CD4-positive, alpha-beta T cell (primary cell): Measurements from ENCODE around the gene SPG21. TPM values are rescaled to one million over a fixed set of nuclear protein-coding genes. Genes with fewer than 3 reads are reported as not detected.

Experiments used
- ATAC-seq: fragments of 200-7000 bp; cut with Tn5 transposase; one replicate; pipeline ENCODE4 v1.10.0; 2022; ENCODE audit warnings: mild to moderate bottlenecking; ENCODE audit not compliant: poor library complexity
- CTCF ChIA-PET: fragments of 350-600 bp; sonication (Branson Sonifier 250); formaldehyde crosslinking; loops from one replicate; lab custom pipeline; 2021; ENCODE audit warnings: antibody characterized with exemption, inconsistent platforms; lab: Charles Lee
- POLR2A ChIA-PET: fragments of 350-600 bp; sonication (Branson Sonifier 250); formaldehyde crosslinking; loops from one replicate; lab custom pipeline; 2021; ENCODE audit warnings: antibody characterized with exemption, inconsistent platforms; lab: Charles Lee
- DNase-seq, 14 experiments: peaks; one replicate each; pipeline ENCODE4 v3.0.0-alpha.2; 2013 to 2020; ENCODE audit warnings: mixed read lengths in 2 of 14
- H3K27ac ChIP-seq, 2 donors: one replicate each; pipeline versions ENCODE4 v1.5.1 to v1.7.0; 2013; ENCODE audit warnings: low read length in 2 of 2, low read depth in 1 of 2, mild to moderate bottlenecking in 1 of 2
- H3K27me3 ChIP-seq, 2 experiments: 1 replicate in 1 of 2; 2 replicates in 1 of 2; pipeline versions ENCODE4 v1.6.1 to v1.7.0; 2013; ENCODE audit warnings: low read length in 2 of 2, control low read depth in 1 of 2, mild to moderate bottlenecking in 1 of 2, moderate library complexity in 1 of 2; ENCODE audit not compliant: insufficient read depth in 2 of 2, control insufficient read depth in 1 of 2
- H3K36me3 ChIP-seq: one replicate; pipeline ENCODE4 v1.6.1; 2013; ENCODE audit warnings: low read length, control low read depth; ENCODE audit not compliant: insufficient read depth
- H3K4me1 ChIP-seq: one replicate; pipeline ENCODE4 v1.6.1; 2013; ENCODE audit warnings: low read length, control low read depth; ENCODE audit not compliant: insufficient read depth
- H3K4me3 ChIP-seq: one replicate; pipeline ENCODE4 v1.5.1; 2013; ENCODE audit warnings: mild to moderate bottlenecking, low read length, moderate library complexity
- H3K9me3 ChIP-seq, 2 experiments: 1 replicate in 1 of 2; 2 replicates in 1 of 2; pipeline versions ENCODE4 v1.6.1 to v1.7.0; 2013; ENCODE audit warnings: low read length in 2 of 2, mild to moderate bottlenecking in 2 of 2, control low read depth in 1 of 2, moderate library complexity in 1 of 2; ENCODE audit not compliant: control insufficient read depth in 1 of 2, insufficient read depth in 1 of 2
- H3K27ac Mint-ChIP-seq: one replicate; pipeline ENCODE4 v1.8.0; 2020; ENCODE audit warnings: mixed read lengths
- H3K27me3 Mint-ChIP-seq: one replicate; pipeline ENCODE4 v1.8.0; 2021; ENCODE audit warnings: mixed read lengths
- H3K36me3 Mint-ChIP-seq: one replicate; pipeline ENCODE4 v1.8.0; 2021; ENCODE audit warnings: low read depth, mixed read lengths
- H3K4me1 Mint-ChIP-seq: one replicate; pipeline ENCODE4 v1.8.0; 2021; ENCODE audit warnings: low read depth, mixed read lengths
- H3K4me3 Mint-ChIP-seq: one replicate; pipeline ENCODE4 v1.8.0; 2020; ENCODE audit warnings: mild to moderate bottlenecking, mixed read lengths
- H3K9me3 Mint-ChIP-seq: one replicate; pipeline ENCODE4 v1.8.0; 2020; ENCODE audit warnings: mixed read lengths
- CTCF ChIP-seq: fragments of 200-600 bp; IDR thresholded peaks from one replicate; pipeline ENCODE4 v1.8.0; 2022; ENCODE audit warnings: antibody characterized with exemption, mild to moderate bottlenecking
- intact Hi-C, 2 experiments: fragments of 100-400 bp; cut with DNase I in 1 of 2; cut with micrococcal nuclease in 1 of 2; formaldehyde crosslinking; loops; one replicate each; pipeline versions ENCODE4 v1.15.1 to v1.9.0; 2023 to 2025; cut with DNase I, micrococcal nuclease
- polyA plus RNA-seq, 2 donors: library from polyadenylated mRNA; unstranded; fragments of 120-200 nt; gene quantifications; one replicate each; pipeline ENCODE4 v1.2.1, GENCODE V29; 2013
- total RNA-seq, 174 experiments: library from RNA in 2 of 174; stranded (reverse) in 2 of 174; gene quantifications; one replicate each; pipeline ENCODE4 v1.2.3 and lab custom pipeline; 2021 to 2026

Gene SPG21
- total RNA-seq (10 to 100 TPM; 29.4 to 32.7 TPM), total RNA-seq (lab: John Stamatoyannopoulos, UW) (23.4 to 91.2 (median 55.6) reads per million in 172 experiments)
- polyA plus RNA-seq (2013, experiment 1 of 2) = 61.6 TPM
- polyA plus RNA-seq (2013, experiment 2 of 2) = 59.8 TPM

- Histone ChIP-seq H3K4me1 (peaks cover 29% of the 10 kb centered on the region), H3K9me3 (no peaks in the 10 kb centered on the region), H3K27ac (peak within 1 kb of the TSS; percentile 63 to 66), H3K4me3 (peak within 1 kb of the TSS; percentile 97), H3K36me3 (peaks cover 4% of the 10 kb centered on the region), H3K27me3 (no peaks in the 10 kb centered on the region)
- ChIA-PET POLR2A (interaction anchor here (0.7 to 1.6 kb wide), 6 partner anchors 24 to 602 kb away, joined by 3 to 9 read pairs (median 3); partner anchors contain the start of genes RNU5B-1 and TRIP4), CTCF (interaction anchor here (0.6 to 2.4 kb wide), 2 partner anchors 149 to 154 kb away, joined by 3 to 9 read pairs; no protein-coding TSS in a partner anchor)
- H3K36me3 Mint-ChIP-seq = peaks cover 19% of the 10 kb centered on the region
- H3K4me1 Mint-ChIP-seq = peaks cover 53% of the 10 kb centered on the region
- H3K27ac Mint-ChIP-seq = peak within 1 kb of the TSS; percentile 87
- H3K9me3 Mint-ChIP-seq = no peaks in the 10 kb centered on the region
- DNase-seq (peak; percentile 71 to 96 (median 87)), ATAC-seq (peak; percentile 88)
- H3K4me3 Mint-ChIP-seq = peak within 1 kb of the TSS; percentile 91
- TF ChIP-seq CTCF = no peak
- H3K27me3 Mint-ChIP-seq = no peaks in the 10 kb centered on the region
- intact Hi-C loops = loop anchor here in 1 of 2 experiments (5.0 to 10.0 kb wide), 5 partner anchors 143 to 895 kb away; partner anchors contain the start of genes CIAO2A, PDCD7, PLEKHO2 and RNU5A-1
These were observed at the start of gene SPG21 for GRCh38 chr15:64989416-64990167. Gene SPG21, minus strand, starts transcription at chr15:64989914. Its CDS starts 6,345 bp downstream, at chr15:64983569.

- ATAC-seq = no peak
- Mint-ChIP-seq H3K27ac (no peak overlapping the region), H3K4me3 (no peak overlapping the region), H3K27me3 (peaks cover under 1% of the 10 kb centered on the region), H3K36me3 (no peaks in the 10 kb centered on the region), H3K4me1 (peaks cover 1% of the 10 kb centered on the region), H3K9me3 (no peaks in the 10 kb centered on the region)
- TF ChIP-seq CTCF = no peak
- Histone ChIP-seq H3K27ac (no peak overlapping the region), H3K9me3 (no peaks in the 10 kb centered on the region), H3K4me3 (no peak overlapping the region), H3K4me1 (no peaks in the 10 kb centered on the region), H3K36me3 (no peaks in the 10 kb centered on the region), H3K27me3 (no peaks in the 10 kb centered on the region)
- DNase-seq = no peak
- intact Hi-C loops = no loop called here
- CTCF ChIA-PET = interaction anchor here (0.5 kb wide), 1 partner anchor 268 kb away, joined by 3 read pairs; no protein-coding TSS in a partner anchor
- POLR2A ChIA-PET = no interaction called here
These were observed 49.1 kb upstream of the SPG21 start for GRCh38 chr15:65038836-65039235.

- peaks cover 5% of the 10 kb centered on the region for H3K4me1 Mint-ChIP-seq
- intact Hi-C loops = no loop called here
- no peak for DNase-seq
- H3K27ac ChIP-seq = no peak overlapping the region
- peaks cover under 1% of the 10 kb centered on the region for H3K4me1 ChIP-seq
- no peaks in the 10 kb centered on the region for H3K36me3 Mint-ChIP-seq
- H3K27ac Mint-ChIP-seq = no peak overlapping the region
- no peaks in the 10 kb centered on the region for H3K36me3 ChIP-seq
- H3K4me3 ChIP-seq = no peak overlapping the region
- peaks cover 5% of the 10 kb centered on the region for H3K27me3 Mint-ChIP-seq
- ATAC-seq = no peak
- no peaks in the 10 kb centered on the region for H3K9me3 Mint-ChIP-seq
- CTCF ChIA-PET = no interaction called here
- no peak for TF ChIP-seq CTCF
- no peaks in the 10 kb centered on the region for H3K27me3 ChIP-seq
- no peak overlapping the region for H3K4me3 Mint-ChIP-seq
- POLR2A ChIA-PET = no interaction called here
- no peaks in the 10 kb centered on the region for H3K9me3 ChIP-seq
These were observed 48.7 kb upstream of the SPG21 start for GRCh38 chr15:65038428-65038827.
